Measurements from ENCODE around the gene FUBP3. TPM values are rescaled to one million over a fixed set of nuclear protein-coding genes. Genes with fewer than 3 reads are reported as not detected.

Gene FUBP3
- total RNA-seq, 4 donors from 2014 or later = 33.1 to 59.9 (median 37.8) TPM

DNA sequence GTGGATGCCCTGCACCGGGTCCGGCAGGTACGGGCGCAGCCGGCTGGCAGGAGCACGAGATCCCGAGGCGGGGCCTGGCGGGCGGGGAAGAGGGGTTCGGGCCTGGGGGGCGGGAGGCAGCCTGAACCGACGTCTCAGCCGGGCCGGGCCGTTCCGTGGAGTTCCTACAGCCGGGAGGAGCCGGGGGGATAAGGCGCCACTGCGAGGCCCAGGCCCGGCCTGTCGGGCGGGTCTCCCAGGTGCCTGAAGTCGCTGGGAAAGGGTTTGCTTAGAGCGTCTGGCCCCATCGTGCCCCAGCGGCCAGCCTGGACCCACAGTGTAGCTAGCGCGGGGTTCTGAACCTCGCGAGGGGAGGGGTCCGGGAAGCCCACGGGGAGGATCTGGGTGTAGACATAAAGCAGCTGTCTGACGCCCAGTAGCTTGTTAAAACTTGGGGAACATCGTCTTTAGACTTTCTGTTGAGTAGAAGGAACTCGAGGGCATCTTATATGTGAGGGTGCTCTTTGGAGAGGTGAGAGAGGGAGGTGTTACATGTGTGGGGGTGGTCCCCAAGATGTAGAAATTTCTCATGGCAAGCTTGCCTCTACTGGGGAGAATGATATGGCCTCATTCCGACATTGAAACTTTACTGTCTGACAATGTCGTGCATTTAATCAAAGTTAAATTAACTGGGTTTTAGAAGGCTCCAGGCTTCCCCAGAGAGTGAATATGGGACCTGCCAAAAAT, 524 bp downstream of the FUBP3 start:
- 2% methylated on average over 24 to 34 of the region's 40 CpGs for whole genome bisulfite sequencing, 2 donors
- DNase-seq (ENCODE audit: low spot score in 2 of 2) = no peak

DNA sequence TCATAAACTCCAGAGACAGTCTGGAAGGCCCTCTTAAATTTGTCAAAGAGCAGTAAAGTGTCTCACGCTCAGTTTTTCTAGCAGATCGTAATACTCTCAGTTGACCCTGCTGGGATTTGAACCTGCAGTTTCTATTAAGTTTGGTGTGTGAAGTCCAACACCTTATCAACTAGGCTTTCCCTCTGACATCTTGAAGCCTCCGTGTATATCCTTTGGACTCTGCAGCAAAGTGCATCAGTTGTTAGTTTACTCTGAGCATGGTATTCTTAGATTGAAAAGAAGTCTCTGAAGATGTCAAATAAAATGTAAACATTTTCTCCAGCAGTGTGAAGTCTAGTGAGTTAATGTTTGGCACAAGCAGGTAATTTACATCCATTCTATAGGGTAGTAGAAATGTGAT, 2.4 kb downstream of the FUBP3 start:
- H3K4me3 ChIP-seq = no peak overlapping the region
- no peaks in the 10 kb centered on the region for H3K9me3 ChIP-seq
- TF ChIP-seq, protein P1, sequence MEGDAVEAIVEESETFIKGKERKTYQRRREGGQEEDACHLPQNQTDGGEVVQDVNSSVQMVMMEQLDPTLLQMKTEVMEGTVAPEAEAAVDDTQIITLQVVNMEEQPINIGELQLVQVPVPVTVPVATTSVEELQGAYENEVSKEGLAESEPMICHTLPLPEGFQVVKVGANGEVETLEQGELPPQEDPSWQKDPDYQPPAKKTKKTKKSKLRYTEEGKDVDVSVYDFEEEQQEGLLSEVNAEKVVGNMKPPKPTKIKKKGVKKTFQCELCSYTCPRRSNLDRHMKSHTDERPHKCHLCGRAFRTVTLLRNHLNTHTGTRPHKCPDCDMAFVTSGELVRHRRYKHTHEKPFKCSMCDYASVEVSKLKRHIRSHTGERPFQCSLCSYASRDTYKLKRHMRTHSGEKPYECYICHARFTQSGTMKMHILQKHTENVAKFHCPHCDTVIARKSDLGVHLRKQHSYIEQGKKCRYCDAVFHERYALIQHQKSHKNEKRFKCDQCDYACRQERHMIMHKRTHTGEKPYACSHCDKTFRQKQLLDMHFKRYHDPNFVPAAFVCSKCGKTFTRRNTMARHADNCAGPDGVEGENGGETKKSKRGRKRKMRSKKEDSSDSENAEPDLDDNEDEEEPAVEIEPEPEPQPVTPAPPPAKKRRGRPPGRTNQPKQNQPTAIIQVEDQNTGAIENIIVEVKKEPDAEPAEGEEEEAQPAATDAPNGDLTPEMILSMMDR (IDR thresholded peaks at IDR 0.05) = no peak
- TF ChIP-seq POLR2A (IDR thresholded peaks at IDR 0.05) (no peak), EP300 (IDR thresholded peaks at IDR 0.05) (no peak)
- H3K4me1 ChIP-seq = peaks cover 0 to 58% (median 18%) of the 10 kb centered on the region in 4 donors
- H3K27me3 ChIP-seq = no peaks in the 10 kb centered on the region
- H3K36me3 ChIP-seq = peaks cover 0 to 3% (median 0%) of the 10 kb centered on the region in 3 donors
- no peak overlapping the region for H3K27ac ChIP-seq
- no peak for DNase-seq (ENCODE audit: low spot score in 2 of 2)
- 77 to 84% methylated on average over 3 of the region's 3 CpGs for WGBS, 2 donors

More for the DNA sequence above, 524 bp downstream of the FUBP3 start:
- TF ChIP-seq POLR2A (IDR thresholded peaks at IDR 0.05) = no peak
- TF ChIP-seq, protein P1 (IDR thresholded peaks at IDR 0.05) = no peak
- no peak for TF ChIP-seq EP300 (IDR thresholded peaks at IDR 0.05)
- peaks cover 0 to 3% (median 0%) of the 10 kb centered on the region in 3 donors for H3K36me3 ChIP-seq
- H3K4me3 ChIP-seq = peak overlapping the region; percentile 71 to 98 (median 90)
- H3K27me3 ChIP-seq = no peaks in the 10 kb centered on the region
- peak overlapping the region; percentile 71 to 94 (median 88) for H3K27ac ChIP-seq
- H3K4me1 ChIP-seq = peaks cover 0 to 58% (median 18%) of the 10 kb centered on the region in 4 donors
- H3K9me3 ChIP-seq = no peaks in the 10 kb centered on the region

DNA sequence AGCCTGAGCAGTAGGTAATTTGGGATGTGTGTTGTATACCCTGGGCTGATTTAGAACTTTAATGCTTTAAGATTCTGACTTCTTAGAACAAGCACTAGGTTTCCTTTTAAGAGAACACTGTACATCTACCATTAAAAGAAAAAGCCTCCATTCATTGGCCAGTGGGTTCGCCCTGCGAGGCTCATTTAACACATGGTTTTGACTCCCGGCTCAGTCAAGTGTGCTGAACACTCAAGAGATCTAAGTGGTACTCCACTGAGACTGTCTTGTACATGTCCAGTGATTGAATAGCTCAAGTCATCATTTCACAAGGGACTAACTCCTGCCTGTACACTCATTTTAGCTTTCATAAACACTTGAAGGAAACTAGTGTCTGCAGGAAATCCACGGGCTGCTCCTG, 3.9 kb downstream of the FUBP3 start:
- WGBS, 2 donors = 89 to 95% methylated on average over 4 of the region's 4 CpGs
- no peak for TF ChIP-seq EP300 (IDR thresholded peaks at IDR 0.05)
- TF ChIP-seq POLR2A (IDR thresholded peaks at IDR 0.05) = no peak
- Histone ChIP-seq H3K4me1 (peaks cover 0 to 62% (median 18%) of the 10 kb centered on the region in 4 donors), H3K27me3 (no peaks in the 10 kb centered on the region), H3K36me3 (peaks cover 0 to 3% (median 0%) of the 10 kb centered on the region in 3 donors), H3K4me3 (no peak overlapping the region), H3K27ac (no peak overlapping the region), H3K9me3 (no peaks in the 10 kb centered on the region)
- no peak for DNase-seq (ENCODE audit: low spot score in 2 of 2)

DNA sequence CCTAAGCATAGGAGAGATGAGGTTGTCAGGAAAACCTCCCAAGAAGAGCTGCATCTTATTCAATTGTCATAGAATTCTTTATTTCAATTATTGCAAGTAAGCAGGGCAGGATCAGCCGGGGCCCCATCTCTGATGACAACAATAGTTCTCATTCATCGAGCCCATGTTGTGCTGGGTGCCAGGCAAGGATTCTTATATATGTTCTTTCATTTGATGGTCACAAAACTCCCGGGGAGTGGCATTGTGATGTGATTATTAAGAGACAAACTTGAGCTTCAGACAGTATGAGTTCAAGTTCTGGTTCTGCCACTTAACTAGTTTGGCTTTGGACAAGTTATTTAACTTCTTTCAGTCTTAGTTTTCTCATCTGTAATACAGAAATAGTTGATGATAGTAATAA, 8.5 kb downstream of the FUBP3 start:
- H3K4me3 ChIP-seq = no peak overlapping the region
- H3K36me3 ChIP-seq = no peaks in the 10 kb centered on the region
- H3K9me3 ChIP-seq = no peaks in the 10 kb centered on the region
- H3K27ac ChIP-seq = no peak overlapping the region
- TF ChIP-seq, protein P1 (IDR thresholded peaks at IDR 0.05) = no peak
- TF ChIP-seq POLR2A (IDR thresholded peaks at IDR 0.05) = no peak
- no peak for TF ChIP-seq EP300 (IDR thresholded peaks at IDR 0.05)
- H3K4me1 ChIP-seq = peaks cover 0 to 36% (median under 1%) of the 10 kb centered on the region in 4 donors
- WGBS, 2 donors = 54 to 56% methylated on average over 3 of the region's 3 CpGs
- H3K27me3 ChIP-seq = no peaks in the 10 kb centered on the region
- no peak for DNase-seq (ENCODE audit: low spot score in 2 of 2)

GRCh38 chr9:130588416-130588815, 9.0 kb downstream of the FUBP3 start:
- no peak for DNase-seq (ENCODE audit: low spot score in 2 of 2)
- 55 to 66% methylated on average over 4 of the region's 4 CpGs for WGBS, 2 donors
- H3K27me3 ChIP-seq = no peaks in the 10 kb centered on the region

More at GRCh38 chr9:130588416-130588815, 9.0 kb downstream of the FUBP3 start:
- peaks cover 0 to 31% (median 0%) of the 10 kb centered on the region in 4 donors for H3K4me1 ChIP-seq
- no peaks in the 10 kb centered on the region for H3K9me3 ChIP-seq
- H3K27ac ChIP-seq = no peak overlapping the region
- no peak for TF ChIP-seq EP300 (IDR thresholded peaks at IDR 0.05)
- TF ChIP-seq, protein P1 (IDR thresholded peaks at IDR 0.05) = no peak
- no peak for TF ChIP-seq POLR2A (IDR thresholded peaks at IDR 0.05)
- no peaks in the 10 kb centered on the region for H3K36me3 ChIP-seq
- H3K4me3 ChIP-seq = no peak overlapping the region

Data from tibial nerve (tissue), 4 donors.